DMS153 treated with DMSO at 0.1 percent for 48 hours (cell line): ENCODE results near the gene BEAN1.

Experiments
- DNase-seq: peaks from one replicate; lab custom pipeline; 2025; ENCODE audit not compliant: unreplicated experiment; lab: John Stamatoyannopoulos, UW

BEAN1 gene

DNA sequence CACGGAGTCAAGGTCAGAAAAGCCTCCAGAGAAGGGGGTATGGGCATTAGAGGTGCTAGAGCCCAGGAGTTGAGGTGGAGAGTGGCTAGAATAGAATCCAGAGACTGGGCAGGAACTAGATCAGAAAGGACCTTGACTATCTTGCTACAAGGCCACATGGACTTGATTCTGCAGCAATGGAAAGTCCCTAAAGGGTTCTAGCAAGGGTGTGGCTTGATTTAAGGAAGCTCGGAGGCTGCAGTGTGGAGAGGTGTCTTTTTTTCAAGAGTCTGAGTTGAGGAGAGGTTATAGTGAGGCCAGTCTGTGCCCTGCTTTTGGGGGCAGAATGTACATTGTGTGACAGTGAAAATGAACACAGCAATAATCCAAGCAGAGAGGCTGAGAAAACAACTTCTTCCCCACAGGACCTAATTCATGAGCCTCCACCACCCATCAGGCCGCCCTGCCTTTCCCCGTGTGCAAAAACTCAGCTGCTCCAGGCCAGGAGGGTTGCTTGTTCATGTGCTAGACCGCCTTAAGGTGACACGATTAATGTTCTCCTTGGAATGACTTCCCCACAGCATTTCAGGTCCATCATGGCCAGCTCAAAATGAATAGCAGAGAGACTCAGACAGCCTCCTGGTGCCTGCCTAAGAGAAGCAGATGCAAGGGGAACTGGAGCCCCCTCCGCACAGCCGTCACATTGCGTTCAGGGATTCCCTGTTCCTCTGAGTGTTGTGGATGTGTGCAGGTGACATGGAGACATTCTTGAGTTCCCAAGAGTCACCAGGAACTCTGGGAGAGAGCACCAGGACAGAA is 8.7 kb upstream of the BEAN1 start:
- no peak for DNase-seq

DNA sequence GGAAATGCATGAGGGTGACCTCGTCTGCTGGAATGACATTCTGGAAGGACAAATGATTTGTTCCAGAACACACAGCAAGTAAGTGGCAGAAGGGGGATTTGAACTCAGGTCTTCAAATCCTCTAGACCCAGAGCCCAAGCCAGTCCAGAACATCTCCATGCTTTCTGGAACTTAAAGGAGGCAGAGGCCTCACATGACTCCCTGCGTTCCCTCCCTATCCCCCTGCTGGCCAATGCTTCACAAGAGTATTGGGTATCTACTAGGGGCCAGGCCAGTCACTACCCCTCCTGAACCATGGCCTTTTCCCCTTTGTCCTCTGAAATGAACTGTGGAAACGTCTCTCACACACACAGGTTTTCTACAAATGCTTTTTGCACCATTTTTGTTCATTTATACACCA is 7.6 kb upstream of the BEAN1 start:
- no peak for DNase-seq

DNA sequence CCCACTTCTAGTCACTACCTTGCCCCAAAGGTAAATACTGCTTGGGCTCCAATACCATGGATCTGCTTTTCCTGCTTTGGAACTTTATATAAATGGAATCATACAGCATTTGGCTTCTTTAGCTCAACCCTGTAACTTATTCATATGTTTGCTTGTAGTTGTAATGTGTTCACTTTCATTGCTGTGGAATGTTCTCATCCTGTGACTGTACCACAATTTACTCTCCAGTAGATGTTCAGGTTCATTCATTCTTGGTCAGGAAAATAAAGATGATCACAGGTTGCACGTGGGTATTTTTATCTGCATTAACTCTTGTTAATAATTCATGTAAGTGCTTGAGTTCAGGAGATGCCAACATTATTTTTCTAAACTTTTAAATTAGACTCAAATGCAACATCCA is 6.7 kb upstream of the BEAN1 start:
- no peak for DNase-seq

DNA sequence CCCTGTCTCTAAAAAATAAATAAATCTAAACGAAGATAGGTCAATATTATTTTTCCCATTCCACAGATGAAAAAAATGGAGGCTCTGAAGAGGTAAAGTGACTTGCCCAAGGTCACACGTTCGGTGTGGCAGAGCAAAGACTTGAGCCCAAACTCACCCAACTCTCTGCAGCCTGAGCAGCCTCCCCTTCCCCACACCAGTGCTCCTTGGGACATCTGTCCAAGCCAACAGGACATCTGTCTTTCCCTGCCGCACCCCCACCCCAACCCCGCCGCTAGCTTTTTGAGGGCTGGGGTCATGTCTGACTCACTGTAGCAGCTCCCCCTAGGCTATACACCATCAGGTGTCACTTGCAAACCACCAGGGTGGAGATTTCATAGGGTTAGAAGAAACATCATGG is 5.2 kb upstream of the BEAN1 start:
- no peak for DNase-seq

DNA sequence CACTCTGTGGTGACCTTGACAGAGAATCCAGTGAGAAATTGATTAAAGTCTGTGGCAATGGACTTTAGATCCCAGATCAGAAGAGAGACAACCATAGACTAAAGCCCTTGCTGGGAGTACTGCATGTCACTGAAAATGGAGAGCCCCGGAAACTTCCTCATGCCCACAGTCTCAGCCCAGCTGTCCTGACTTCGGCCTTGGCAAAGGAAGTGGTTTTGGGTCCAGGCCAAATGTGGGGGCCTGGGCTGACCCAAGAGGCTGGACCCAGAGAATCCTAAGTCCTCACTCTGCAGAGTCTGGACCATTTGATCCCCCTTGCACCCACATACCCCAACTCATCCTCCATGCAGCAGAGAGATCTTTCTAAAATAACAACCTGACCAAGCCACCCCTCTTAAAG is 4.7 kb upstream of the BEAN1 start:
- DNase-seq, result no peak

DNA sequence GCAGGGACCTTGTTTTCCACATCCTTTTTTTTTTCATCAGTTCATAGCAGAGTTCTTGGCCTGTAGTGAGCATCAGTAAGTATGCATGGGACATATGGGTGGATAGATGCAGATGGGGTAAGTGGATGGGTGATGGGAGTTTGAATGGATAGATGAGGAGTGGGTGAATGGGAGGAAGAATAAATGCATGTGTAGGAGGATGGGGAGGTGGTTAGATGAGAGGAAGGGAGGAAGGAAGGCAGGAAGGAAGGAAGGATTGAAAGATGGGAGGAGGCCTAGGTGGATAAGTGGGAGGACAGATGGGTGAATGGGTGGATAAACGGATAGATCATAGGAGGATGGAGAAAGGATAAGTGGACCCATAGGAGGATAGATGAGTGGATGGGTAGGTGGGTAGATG is 3.9 kb upstream of the BEAN1 start:
- DNase-seq, result no peak

DNA sequence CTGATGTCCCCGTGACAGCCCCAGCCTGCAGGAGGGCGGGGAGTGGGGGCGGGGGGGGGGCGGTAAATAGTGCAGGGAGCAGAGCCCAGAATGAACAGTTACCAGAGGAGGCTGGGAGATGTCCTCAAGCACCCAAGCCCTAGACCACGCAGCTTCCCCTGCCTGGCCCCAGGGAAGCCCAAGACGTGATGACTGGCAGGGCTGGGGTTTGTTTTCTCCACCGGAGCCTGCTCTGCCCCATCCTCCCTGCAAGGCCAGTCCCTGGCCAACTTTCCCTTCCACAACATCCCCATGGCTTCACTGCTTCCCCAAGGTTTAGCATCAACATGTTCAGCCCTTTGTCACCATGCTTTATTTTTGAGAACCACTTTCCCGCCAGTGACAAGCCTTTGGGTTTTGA is 1.4 kb upstream of the BEAN1 start:
- no peak for DNase-seq

DNA sequence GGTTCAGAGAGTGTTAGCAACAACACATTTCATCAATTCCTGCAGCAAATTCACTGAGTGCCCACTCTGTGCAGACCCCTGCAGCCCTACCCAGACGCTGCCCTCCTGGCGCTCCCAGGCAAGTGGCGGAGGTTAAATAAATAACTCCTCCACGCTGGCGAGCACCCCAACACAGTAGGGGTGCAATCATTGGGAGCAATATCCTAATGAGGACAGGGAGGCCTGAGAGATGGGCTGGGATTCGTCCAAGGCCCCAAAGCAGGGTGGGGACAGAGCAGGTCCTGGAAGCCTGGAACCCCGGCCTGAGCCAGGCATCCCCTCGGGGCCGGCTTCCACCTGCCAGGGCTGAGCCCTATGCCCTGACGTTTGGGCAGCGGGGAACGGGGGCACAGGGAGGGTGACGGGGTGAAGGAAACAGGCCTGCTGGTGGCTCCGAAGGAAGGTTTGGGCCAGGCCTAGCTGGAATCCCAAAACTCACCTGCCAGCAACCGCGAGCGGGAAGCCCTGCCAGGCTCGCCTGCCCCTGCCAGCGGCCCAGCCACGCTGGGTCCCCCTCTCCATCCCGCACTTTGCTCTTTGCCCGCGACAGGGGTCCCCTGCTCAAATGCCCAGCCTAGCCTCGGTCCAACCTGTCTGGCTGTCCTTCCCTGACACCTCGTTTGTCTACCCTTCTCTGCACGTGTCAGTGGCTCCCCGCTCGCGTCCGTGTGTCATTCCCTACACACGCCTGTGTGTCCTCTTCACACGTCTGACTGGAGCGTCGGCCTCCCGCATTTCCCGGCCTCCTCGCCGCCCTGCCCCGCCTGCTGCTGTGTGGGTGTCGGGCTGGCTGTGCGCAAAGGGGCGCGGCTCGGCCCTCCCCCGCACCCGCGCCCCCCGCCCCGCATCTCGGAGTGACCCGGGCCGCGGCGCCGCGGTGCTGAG is 721 bp upstream of the BEAN1 start:
- DNase-seq, result no peak

DNA sequence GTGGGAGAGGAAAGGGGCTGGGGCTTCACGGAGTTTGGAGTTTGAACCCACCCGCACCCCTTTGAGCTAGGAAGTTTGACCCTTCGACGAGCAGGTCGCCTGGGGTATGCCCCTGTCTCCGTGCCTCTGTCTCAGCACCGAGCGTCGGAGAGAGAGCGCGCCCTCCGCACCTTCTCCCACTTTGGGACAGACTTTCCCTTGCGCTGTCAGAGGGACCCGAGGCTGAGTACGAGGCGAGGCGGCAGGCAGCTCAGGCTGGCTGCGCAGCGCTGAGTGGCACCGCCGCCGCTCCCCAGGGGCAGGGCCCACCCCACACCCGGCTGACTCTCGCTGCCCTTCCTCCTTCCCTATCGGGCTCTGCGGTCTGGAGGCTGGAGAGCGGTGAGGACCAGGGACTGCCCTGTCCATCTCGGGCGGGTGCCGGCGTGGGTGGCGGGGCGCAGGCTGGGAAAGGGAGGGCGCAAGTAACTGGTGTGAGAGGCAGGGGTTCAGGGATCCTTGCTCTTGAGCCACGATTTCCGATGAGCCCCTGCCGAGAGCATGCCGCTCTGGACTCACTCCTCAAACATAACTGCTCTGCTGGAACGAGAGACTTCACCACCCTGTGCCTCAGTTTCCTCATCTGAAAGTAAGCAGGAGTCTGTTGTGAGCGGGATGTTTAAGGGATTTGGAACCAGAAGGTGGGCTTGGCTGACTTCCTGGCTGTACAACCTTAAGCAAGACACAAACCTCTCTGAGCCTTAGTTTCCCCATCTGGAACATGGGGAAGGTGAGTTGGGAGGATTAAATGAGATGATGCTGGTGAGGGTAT is 981 bp downstream of the BEAN1 start:
- no peak for DNase-seq

DNA sequence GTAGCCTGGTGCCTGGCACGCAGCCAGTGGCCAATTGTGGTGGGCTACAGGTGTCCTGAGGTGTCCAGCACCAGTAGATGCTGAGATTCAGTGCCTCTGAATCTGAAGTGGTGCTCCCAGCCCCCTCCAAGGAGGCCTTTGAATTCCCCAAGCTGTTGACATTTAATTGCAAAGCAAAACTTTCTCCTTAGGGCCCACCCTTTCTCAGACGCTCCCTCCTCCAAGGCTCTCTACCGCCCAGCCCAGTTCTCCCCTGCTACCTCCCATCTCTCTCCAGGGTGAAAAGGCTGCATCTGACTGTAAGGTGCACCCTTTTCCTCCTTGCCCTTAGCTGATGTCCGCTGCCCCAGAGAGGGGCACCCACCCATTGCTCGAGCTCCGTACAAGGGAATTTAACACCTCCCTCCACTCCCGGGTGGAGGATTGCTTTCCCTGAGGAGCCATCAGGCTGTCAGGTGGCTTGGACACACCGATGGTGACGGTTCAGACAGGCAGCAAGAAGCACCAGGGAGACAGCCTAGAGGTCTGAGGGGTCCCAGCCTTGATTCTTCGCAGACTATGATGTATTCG is 1.7 kb downstream of the BEAN1 start:
- DNase-seq, result no peak

DNA sequence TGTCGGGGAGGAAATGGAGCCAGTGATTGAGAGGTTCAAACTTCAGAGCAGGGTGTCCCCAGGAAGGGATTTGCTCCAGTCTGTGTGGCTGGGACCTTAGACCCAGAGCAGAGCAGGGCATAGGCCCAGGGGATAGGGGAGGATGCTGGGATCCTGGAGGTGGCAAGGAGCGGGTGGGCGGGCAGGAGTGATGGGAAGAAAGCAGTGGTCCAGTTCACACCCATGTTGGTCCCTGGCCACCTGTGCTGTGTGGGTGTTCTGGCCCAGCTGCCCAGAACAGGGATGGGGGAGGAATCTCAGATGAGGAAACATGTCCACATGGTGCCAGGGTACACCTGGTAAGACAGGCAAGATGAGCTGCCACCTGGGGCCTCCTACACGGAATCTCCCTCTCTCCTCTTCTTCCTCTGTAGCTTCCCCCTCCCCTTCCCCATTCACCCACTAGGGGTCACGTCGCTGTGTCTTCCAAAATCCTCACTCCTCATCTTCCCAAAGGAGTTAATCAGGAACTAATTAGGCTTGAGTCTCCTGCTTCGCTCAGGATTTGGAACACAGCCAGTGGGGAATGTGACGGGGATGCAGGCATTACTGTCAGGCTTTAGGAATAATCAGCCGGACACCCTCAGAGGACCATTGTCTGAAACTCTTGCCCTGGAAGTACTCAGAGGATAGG is 2.3 kb downstream of the BEAN1 start:
- DNase-seq, result no peak

DNA sequence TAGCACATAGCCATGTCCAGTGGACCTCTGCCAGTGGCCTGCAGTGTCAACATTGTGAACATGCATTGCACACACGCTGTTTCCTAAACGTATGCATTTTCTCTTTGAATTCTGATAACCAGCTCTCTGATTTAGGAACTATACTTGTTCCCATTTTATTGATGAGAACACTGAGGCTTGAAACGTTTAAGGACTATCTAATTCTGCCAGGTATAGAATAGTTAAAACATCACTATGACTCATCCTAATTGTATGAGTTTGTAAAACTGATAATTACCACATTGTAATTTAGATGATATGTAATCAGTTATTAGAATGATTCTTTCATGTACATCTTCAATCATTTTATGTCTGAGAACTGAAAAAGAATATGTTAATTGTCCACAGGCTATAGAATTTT is 3.1 kb downstream of the BEAN1 start:
- DNase-seq, result no peak

DNA sequence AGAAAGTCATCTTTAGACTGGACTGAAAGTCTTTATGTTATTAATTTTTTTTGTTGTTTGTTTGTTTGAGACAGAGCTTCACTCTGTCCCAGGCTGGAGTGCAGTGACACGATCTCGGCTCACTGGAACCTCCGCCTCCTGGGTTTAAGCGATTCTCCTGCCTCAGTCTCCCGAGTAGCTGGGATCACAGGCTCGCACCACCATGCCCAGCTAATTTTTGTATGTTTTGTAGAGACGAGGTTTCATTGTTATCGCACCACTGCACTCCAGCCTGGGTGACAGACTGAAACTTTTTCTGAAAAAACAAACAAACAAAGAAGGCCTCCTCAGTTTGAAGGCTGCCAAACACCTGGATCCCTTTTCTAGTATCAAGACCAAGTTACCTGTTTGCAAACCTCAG is 4.7 kb downstream of the BEAN1 start:
- DNase-seq, result no peak

DNA sequence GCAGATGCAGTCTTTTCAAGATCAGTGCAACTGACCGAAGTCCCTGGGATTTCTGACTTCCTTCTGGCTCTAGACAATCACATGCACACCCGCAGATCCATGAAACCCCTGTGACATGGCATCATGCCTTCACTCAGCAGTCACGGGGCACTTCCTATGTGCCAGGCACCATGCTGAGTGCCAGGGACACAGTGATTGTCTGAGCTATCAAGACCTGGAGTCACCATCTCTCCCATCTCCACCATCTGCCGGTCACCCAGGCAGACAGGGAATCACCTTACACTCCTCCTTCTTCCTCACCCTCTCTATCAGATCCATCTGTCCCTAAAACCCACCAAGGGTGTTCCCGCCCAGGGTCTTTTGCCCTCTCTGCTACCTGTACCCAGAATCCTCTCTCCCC is 5.3 kb downstream of the BEAN1 start:
- DNase-seq, result no peak

DNA sequence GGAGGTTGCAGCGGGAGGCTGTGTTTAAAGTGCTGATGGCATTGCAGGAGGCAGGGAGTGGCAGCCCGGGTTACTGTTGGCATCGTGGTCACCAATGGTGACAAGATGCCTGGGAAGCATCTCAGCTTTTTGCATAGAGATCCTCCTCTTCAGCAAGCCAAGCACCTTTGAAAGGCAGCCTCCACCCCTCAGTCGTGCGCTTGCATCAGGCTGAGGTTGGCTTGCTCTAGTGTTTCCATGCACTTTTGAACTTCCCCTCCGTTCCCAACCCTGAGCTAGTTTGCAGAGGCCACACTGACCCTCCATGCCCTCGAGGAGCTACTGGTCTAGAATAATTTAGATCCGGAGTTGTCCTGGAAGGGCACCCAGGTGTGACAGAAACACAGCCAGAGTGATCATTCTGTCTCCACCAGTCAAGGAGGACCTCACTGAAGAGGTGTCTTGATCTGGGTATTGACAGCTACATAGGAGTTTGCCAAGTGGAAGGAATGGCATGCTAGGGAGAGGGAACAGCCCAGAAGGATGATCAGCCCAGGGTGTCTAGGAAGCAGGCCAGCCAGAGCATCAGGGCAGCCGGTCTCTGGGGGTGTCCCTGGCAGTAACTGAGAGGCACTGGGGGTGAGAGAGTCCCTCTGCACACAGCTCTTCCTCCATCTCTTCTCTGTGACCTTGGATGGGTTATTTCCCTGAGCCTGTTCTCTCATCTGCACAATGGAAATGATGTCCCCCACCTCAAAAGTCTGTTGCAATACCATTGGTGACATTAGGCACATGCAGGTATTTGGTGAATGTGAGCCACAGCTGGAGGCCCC is 7.7 kb downstream of the BEAN1 start:
- DNase-seq, result no peak

DNA sequence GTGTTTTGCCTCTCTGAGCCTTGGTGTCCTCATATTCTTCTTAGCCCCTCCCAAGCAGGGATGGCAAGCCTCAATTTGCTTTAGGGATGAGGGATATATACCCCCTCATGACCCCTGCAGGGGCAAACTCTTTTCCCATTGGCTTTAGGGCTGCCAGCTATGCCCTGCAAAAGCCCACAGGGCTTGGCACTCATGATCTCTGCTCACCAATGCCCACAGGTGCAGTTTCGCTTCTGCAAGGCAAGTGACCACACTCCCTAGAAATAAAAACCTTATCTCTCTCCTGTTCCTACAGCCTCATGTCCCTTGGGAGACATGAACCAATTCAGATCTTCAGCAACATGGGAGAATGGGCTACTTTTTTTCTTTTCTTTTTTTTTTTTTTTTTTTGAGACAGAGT is 8.8 kb downstream of the BEAN1 start:
- DNase-seq, result no peak

DNA sequence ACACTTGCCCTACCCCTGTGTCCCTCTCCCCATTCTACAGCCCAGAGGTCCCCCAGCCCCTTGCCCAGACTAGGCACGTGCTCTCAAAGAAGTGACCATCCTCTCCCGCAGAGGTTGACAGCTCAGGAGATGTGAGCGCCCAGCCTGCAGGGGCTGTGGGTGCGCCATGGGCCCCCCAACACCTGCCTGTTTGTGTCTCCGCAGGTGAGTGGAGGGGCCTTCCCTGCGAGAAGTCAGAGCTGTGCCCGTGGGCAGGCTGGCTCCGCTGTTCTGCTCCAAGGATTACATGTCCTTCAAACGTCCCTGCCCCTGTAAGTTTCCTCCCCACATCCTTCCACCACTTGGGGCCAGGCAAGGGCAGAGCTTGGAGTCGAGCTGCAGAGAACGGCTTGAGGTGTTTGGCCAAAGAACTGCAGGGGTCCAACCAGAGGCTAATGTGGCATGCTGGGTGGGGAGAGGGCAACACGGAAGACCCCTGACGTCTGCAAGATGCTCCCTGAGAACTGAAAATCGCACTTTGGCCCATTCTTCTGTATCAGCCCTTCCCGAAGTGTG is 10.4 kb downstream of the BEAN1 start:
- DNase-seq, result no peak

DNA sequence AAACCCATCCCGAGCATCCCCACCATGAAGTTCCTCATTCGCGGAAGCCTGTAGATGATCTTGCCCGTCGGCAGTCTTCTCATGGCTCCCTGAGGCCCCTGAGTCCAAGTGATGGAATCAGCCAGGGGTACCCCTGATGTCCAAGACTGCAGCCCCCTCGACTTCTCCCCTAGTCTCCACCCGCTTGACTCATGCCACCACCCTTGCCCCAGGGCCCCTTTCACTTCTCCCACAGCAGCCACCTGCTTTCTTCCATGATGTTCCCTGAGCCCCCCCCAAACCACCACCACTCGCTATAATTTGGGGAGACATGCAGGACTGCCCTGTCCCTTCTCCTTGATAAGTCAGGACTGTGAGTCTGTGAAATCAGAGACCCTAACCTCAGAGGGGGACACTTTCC is 11.4 kb downstream of the BEAN1 start:
- no peak for DNase-seq

DNA sequence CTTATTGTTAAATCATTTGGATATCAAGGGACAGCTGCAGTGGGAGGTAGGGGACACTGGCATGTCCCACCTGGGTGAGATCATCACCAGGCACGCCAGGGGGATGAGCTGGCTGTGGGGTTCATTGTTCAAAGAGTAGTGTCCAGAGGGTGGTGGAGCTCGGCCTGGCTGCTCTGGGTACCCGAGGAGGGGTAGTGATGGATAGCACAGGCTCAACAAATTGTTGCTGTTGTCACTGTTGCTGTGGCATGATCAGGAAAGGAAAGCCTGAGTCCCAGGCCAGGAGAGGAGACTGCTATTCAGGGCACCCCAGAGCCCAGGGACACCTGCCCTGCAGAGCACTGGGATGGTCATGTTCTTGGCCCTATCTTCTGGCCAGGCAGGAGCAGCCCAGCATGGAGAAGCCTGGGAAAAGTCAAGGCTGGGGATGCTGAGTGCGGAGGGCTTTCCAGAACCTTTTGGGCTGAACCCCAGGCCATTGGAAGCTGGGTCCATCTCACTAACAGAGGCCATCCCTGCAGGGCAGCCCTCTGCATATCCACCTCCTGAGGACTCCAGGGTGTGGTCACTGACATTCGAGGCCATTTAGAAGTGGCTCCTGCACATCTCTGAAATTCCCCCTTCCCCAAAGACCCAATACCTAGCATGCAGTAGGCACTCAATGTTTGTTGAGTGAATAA is 12.1 kb downstream of the BEAN1 start:
- no peak for DNase-seq
